ENCODE results near the gene CACNA2D3. TPM values are rescaled to one million over a fixed set of nuclear protein-coding genes. Genes with fewer than 3 reads are reported as not detected.

CACNA2D3 gene
- total RNA-seq, 1 donor from 2014 or later: 0.17 TPM

GRCh38 chr3:54608041-54608440 lies 485.7 kb downstream of the CACNA2D3 start:
- DNase-seq (ENCODE audit: low read depth): no peak
- no peak for TF ChIP-seq CTCF (IDR thresholded peaks at IDR 0.05; ENCODE audit: insufficient read depth, low read length, poor library complexity, severe bottlenecking)
- H3K4me3 ChIP-seq (ENCODE audit: low read depth, low read length): no peak overlapping the region
- H3K27me3 ChIP-seq (ENCODE audit: control insufficient read depth, insufficient read depth, low read length): no peaks in the 10 kb centered on the region
- H3K36me3 ChIP-seq (ENCODE audit: control insufficient read depth, insufficient read depth, low read length): no peaks in the 10 kb centered on the region

GRCh38 chr3:54619053-54619452 lies 496.7 kb downstream of the CACNA2D3 start:
- no peak for TF ChIP-seq CTCF (IDR thresholded peaks at IDR 0.05; ENCODE audit: insufficient read depth, low read length, poor library complexity, severe bottlenecking)
- H3K27me3 ChIP-seq (ENCODE audit: control insufficient read depth, insufficient read depth, low read length): no peaks in the 10 kb centered on the region
- H3K4me3 ChIP-seq (ENCODE audit: low read depth, low read length): no peak overlapping the region
- H3K36me3 ChIP-seq (ENCODE audit: control insufficient read depth, insufficient read depth, low read length): no peaks in the 10 kb centered on the region
- no peak for DNase-seq (ENCODE audit: low read depth)

- H3K27me3 ChIP-seq (ENCODE audit: control insufficient read depth, insufficient read depth, low read length): no peaks in the 10 kb centered on the region
- DNase-seq (ENCODE audit: low read depth): no peak
- no peak overlapping the region for H3K4me3 ChIP-seq (ENCODE audit: low read depth, low read length)
- H3K36me3 ChIP-seq (ENCODE audit: control insufficient read depth, insufficient read depth, low read length): no peaks in the 10 kb centered on the region
- TF ChIP-seq CTCF (IDR thresholded peaks at IDR 0.05; ENCODE audit: insufficient read depth, low read length, poor library complexity, severe bottlenecking): no peak
These were observed 497.2 kb downstream of the CACNA2D3 start for GRCh38 chr3:54619531-54619930.

- no peaks in the 10 kb centered on the region for H3K27me3 ChIP-seq (ENCODE audit: control insufficient read depth, insufficient read depth, low read length)
- no peak overlapping the region for H3K4me3 ChIP-seq (ENCODE audit: low read depth, low read length)
- no peaks in the 10 kb centered on the region for H3K36me3 ChIP-seq (ENCODE audit: control insufficient read depth, insufficient read depth, low read length)
- no peak for TF ChIP-seq CTCF (IDR thresholded peaks at IDR 0.05; ENCODE audit: insufficient read depth, low read length, poor library complexity, severe bottlenecking)
- DNase-seq (ENCODE audit: low read depth): no peak
These were observed 498.8 kb downstream of the CACNA2D3 start for GRCh38 chr3:54621184-54621583.

- Histone ChIP-seq H3K36me3 (ENCODE audit: control insufficient read depth, insufficient read depth, low read length) (no peaks in the 10 kb centered on the region), H3K27me3 (ENCODE audit: control insufficient read depth, insufficient read depth, low read length) (no peaks in the 10 kb centered on the region), H3K4me3 (ENCODE audit: low read depth, low read length) (no peak overlapping the region)
- DNase-seq (ENCODE audit: low read depth): no peak
- TF ChIP-seq CTCF (IDR thresholded peaks at IDR 0.05; ENCODE audit: insufficient read depth, low read length, poor library complexity, severe bottlenecking): no peak
These were observed 500.3 kb downstream of the CACNA2D3 start for GRCh38 chr3:54622678-54623077.
